IgD-negative memory B cell (primary cell): ENCODE measurements around the gene NUMB. TPM values are rescaled to one million over a fixed set of nuclear protein-coding genes. Genes with fewer than 3 reads are reported as not detected.

Experiments
- H3K27ac Mint-ChIP-seq, 3 donors: one replicate each; pipeline ENCODE4 v1.8.0; 2020 to 2022; ENCODE audit warnings: mild to moderate bottlenecking in 3 of 3, mixed read lengths in 3 of 3, moderate library complexity in 1 of 3
- H3K27me3 Mint-ChIP-seq: one replicate; pipeline ENCODE4 v1.8.0; 2021; ENCODE audit warnings: mixed read lengths
- H3K36me3 Mint-ChIP-seq: one replicate; pipeline ENCODE4 v1.8.0; 2020; ENCODE audit warnings: mild to moderate bottlenecking, mixed read lengths
- H3K4me1 Mint-ChIP-seq, 3 donors: one replicate each; pipeline ENCODE4 v1.8.0; 2020 to 2022; ENCODE audit warnings: mixed read lengths in 3 of 3, mild to moderate bottlenecking in 1 of 3
- H3K4me3 Mint-ChIP-seq, 4 donors: one replicate each; pipeline ENCODE4 v1.8.0; 2020 to 2022; ENCODE audit warnings: mild to moderate bottlenecking in 4 of 4, mixed read lengths in 4 of 4, moderate library complexity in 3 of 4
- H3K9me3 Mint-ChIP-seq, 3 donors: one replicate each; pipeline ENCODE4 v1.8.0; 2020 to 2021; ENCODE audit warnings: mixed read lengths in 3 of 3, mild to moderate bottlenecking in 1 of 3
- polyA plus RNA-seq: library from polyadenylated mRNA; unstranded; fragments of 300-500 nt; fragmentation: Illumina TruSeq; gene quantifications from one replicate; pipeline ENCODE4 v1.2.3, GENCODE V29; 2021

The NUMB gene
- polyA plus RNA-seq = 58.3 TPM

- Mint-ChIP-seq H3K4me3 (peak within 1 kb of the TSS; percentile 91 to 100 (median 98)), H3K27me3 (no peaks in the 10 kb centered on the region), H3K4me1 (peaks cover 26 to 43% (median 32%) of the 10 kb centered on the region in 3 donors), H3K9me3 (no peaks in the 10 kb centered on the region), H3K36me3 (peaks cover 4% of the 10 kb centered on the region), H3K27ac (peak within 1 kb of the TSS; percentile 63 to 97 (median 95))
These were observed at the start of gene NUMB for GRCh38 chr14:73458183-73458976. Gene NUMB, minus strand, starts transcription at chr14:73458546. Its CDS starts 102,795 bp downstream, at chr14:73355751.

DNA sequence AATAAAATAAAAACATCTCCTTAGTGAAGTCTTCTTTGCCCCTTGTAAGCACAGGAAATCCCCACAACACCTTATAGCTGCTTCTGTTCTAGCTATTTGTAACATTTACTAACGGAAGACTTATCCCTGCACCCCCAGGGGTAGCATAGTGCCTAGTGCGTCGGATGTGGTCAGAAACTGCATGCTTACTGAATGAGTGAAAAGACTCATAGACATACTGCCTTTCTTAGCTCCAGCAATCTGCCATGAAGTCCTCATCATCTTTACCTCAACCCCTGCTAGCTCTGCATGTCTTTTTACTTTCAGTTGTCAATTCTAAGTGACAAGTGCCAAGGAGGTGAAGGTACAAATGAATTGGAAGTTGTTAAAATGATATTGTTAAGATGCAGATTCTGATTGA lies 45.3 kb upstream of the NUMB start:
- H3K4me3 Mint-ChIP-seq = no peak overlapping the region
- H3K27me3 Mint-ChIP-seq = no peaks in the 10 kb centered on the region
- peaks cover 0 to 2% (median 0%) of the 10 kb centered on the region in 3 donors for H3K4me1 Mint-ChIP-seq
- no peaks in the 10 kb centered on the region for H3K9me3 Mint-ChIP-seq
- peak overlapping the region in 1 of 3 donors; percentile 28 for H3K27ac Mint-ChIP-seq
- H3K36me3 Mint-ChIP-seq = peaks cover 5% of the 10 kb centered on the region

DNA sequence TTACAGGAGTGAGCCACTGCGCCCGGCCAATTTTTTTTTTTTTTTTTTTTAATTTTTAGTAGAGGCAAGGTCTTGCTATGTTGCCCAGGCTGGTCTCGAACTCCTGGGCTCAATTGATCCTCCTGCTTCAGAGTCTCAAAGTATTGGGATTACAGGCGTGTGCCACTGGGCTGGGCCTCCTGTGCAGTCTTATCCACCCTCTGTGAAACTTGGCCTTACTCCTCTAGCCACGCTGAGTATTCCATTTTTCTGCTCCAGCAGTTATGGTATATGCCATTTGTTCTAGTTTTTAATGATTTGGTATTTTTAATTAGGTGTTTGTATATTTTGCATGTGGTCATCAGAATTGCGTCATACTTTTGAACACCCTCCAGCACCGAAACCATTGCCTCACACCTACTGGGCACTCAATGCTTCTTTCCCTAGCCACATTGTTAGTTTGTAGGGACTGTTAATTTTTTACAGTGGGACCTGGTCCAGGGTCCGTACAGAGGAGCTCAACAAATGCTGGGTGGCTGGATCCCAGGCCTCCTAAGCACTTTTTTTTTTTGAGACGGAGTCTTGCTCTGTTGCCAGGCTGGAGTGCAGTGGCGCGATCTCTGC lies 43.8 kb upstream of the NUMB start:
- Mint-ChIP-seq H3K4me1 (peaks cover 0 to 2% (median under 1%) of the 10 kb centered on the region in 3 donors), H3K27ac (peak overlapping the region in 1 of 3 donors; percentile 27), H3K27me3 (no peaks in the 10 kb centered on the region), H3K9me3 (no peaks in the 10 kb centered on the region), H3K4me3 (no peak overlapping the region), H3K36me3 (peaks cover 5% of the 10 kb centered on the region)

DNA sequence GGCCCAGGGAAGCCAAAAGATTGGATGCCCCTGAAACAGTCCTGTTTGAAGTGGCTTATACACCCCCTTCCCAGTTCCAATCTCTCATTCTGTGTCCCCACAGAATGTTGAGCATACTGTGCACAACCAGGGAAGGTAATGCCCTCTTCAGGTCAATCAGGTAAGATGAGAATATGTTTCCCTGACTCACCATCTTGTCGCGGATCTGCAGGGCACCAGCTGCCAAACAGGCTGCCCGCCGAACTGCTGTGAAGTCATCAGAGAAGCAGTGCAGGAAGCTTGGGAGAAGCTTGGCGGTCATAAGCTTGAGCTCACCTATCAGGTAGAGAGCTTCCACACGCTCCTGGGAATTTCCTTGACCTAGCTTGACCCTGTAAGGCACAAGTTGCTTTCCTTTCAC lies 42.0 kb upstream of the NUMB start:
- H3K36me3 Mint-ChIP-seq = peaks cover 3% of the 10 kb centered on the region
- no peaks in the 10 kb centered on the region for H3K9me3 Mint-ChIP-seq
- peaks cover 4 to 7% (median 7%) of the 10 kb centered on the region in 3 donors for H3K4me1 Mint-ChIP-seq
- H3K27me3 Mint-ChIP-seq = no peaks in the 10 kb centered on the region
- H3K4me3 Mint-ChIP-seq = no peak overlapping the region
- H3K27ac Mint-ChIP-seq = no peak overlapping the region

DNA sequence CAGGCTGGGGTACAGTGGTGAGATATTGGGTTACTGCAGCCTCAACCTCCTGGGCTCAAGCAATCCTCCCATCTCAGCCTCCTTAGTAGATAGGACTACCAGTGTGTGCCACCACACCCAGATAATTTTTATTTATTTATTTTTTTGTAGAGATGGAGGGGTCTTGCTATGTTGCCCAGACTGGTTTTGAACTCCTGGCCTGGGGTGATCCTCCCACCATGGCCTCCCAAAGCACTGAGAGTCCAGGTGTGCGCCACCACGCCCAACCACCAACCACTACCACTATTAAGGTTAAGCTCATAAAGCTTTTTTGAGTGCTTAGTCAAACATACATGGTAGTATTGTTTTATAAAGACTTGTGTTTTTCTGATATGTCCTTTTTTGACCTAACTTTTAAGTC lies 36.2 kb upstream of the NUMB start:
- H3K36me3 Mint-ChIP-seq = peaks cover under 1% of the 10 kb centered on the region
- H3K27me3 Mint-ChIP-seq = peaks cover 3% of the 10 kb centered on the region
- H3K27ac Mint-ChIP-seq = no peak overlapping the region
- peaks cover 27 to 31% (median 27%) of the 10 kb centered on the region in 3 donors for H3K4me1 Mint-ChIP-seq
- peak overlapping the region in 2 of 4 donors; percentile 12 to 26 for H3K4me3 Mint-ChIP-seq
- no peaks in the 10 kb centered on the region for H3K9me3 Mint-ChIP-seq

- H3K4me3 Mint-ChIP-seq = peak overlapping the region; percentile 79 to 92 (median 86)
- no peaks in the 10 kb centered on the region for H3K9me3 Mint-ChIP-seq
- no peak overlapping the region for H3K27ac Mint-ChIP-seq
- H3K36me3 Mint-ChIP-seq = peaks cover under 1% of the 10 kb centered on the region
- peaks cover 6% of the 10 kb centered on the region for H3K27me3 Mint-ChIP-seq
- peaks cover 28 to 36% (median 29%) of the 10 kb centered on the region in 3 donors for H3K4me1 Mint-ChIP-seq
These were observed 34.3 kb upstream of the NUMB start for GRCh38 chr14:73492670-73493069.

- Mint-ChIP-seq H3K36me3 (peaks cover 2% of the 10 kb centered on the region), H3K9me3 (no peaks in the 10 kb centered on the region), H3K27ac (peak overlapping the region in 2 of 3 donors; percentile 39 to 71), H3K4me3 (peak overlapping the region; percentile 79 to 92 (median 86)), H3K27me3 (peaks cover 6% of the 10 kb centered on the region), H3K4me1 (peaks cover 27 to 36% (median 29%) of the 10 kb centered on the region in 3 donors)
These were observed 33.8 kb upstream of the NUMB start for GRCh38 chr14:73492043-73492552.

- H3K36me3 Mint-ChIP-seq = peaks cover 5% of the 10 kb centered on the region
- H3K9me3 Mint-ChIP-seq = no peaks in the 10 kb centered on the region
- H3K4me3 Mint-ChIP-seq = peak overlapping the region; percentile 86 to 97 (median 93)
- H3K4me1 Mint-ChIP-seq = peaks cover 26 to 35% (median 29%) of the 10 kb centered on the region in 3 donors
- H3K27me3 Mint-ChIP-seq = peaks cover 6% of the 10 kb centered on the region
- H3K27ac Mint-ChIP-seq = peak overlapping the region in 2 of 3 donors; percentile 39 to 71
These were observed 33.1 kb upstream of the NUMB start for GRCh38 chr14:73491256-73492042.

GRCh38 chr14:73489481-73490175 lies 31.3 kb upstream of the NUMB start:
- H3K27me3 Mint-ChIP-seq = peaks cover 6% of the 10 kb centered on the region
- H3K4me1 Mint-ChIP-seq = peaks cover 21 to 24% (median 22%) of the 10 kb centered on the region in 3 donors
- H3K36me3 Mint-ChIP-seq = peaks cover 5% of the 10 kb centered on the region
- H3K27ac Mint-ChIP-seq = peak overlapping the region; percentile 31 to 68 (median 35)
- no peaks in the 10 kb centered on the region for H3K9me3 Mint-ChIP-seq
- peak overlapping the region; percentile 59 to 88 (median 68) for H3K4me3 Mint-ChIP-seq

- no peaks in the 10 kb centered on the region for H3K36me3 Mint-ChIP-seq
- H3K9me3 Mint-ChIP-seq = no peaks in the 10 kb centered on the region
- no peaks in the 10 kb centered on the region for H3K27me3 Mint-ChIP-seq
- peaks cover 0 to 2% (median 0%) of the 10 kb centered on the region in 3 donors for H3K4me1 Mint-ChIP-seq
- H3K27ac Mint-ChIP-seq = no peak overlapping the region
- no peak overlapping the region for H3K4me3 Mint-ChIP-seq
These were observed 20.3 kb upstream of the NUMB start for GRCh38 chr14:73478684-73479083.

DNA sequence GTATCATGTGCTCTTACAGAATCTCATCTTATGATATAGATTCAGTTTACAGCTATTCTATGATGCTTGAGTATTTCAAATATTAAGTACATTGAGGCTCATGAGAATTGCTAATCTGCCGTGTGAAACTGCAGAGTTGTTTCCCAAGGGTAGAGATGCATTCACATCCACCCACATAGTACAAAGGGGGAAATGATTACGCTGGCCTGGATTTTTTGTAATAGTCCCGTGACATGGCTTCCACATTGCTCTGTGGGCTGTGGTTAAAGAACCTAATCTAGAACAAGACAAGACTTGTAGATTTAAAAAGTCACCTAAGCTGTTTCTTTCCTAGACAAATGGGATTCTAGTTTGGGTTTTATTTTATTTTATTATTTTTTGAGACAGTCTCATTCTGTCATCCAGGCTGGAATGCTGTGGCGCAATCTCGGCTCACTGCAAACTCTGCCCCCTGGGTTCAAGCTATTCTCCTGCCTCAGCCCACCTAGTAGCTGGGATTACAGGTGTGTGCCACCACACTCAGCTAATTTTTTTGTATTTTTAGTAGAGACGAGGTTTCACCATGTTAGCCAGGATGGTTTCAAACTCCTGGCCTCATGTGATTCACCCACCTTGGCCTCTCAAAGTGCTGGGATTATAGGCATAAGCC lies 19.4 kb upstream of the NUMB start:
- H3K9me3 Mint-ChIP-seq = no peaks in the 10 kb centered on the region

GRCh38 chr14:73476451-73476931 lies 18.1 kb upstream of the NUMB start:
- Mint-ChIP-seq H3K36me3 (no peaks in the 10 kb centered on the region), H3K27me3 (no peaks in the 10 kb centered on the region), H3K4me1 (peaks cover 0 to 4% (median 3%) of the 10 kb centered on the region in 3 donors), H3K27ac (no peak overlapping the region), H3K9me3 (no peaks in the 10 kb centered on the region), H3K4me3 (no peak overlapping the region)

More for the DNA sequence above, 19.4 kb upstream of the NUMB start:
- no peak overlapping the region for H3K4me3 Mint-ChIP-seq
- no peaks in the 10 kb centered on the region for H3K36me3 Mint-ChIP-seq
- H3K4me1 Mint-ChIP-seq = peaks cover 0 to 2% (median 0%) of the 10 kb centered on the region in 3 donors
- no peak overlapping the region for H3K27ac Mint-ChIP-seq
- H3K27me3 Mint-ChIP-seq = no peaks in the 10 kb centered on the region

DNA sequence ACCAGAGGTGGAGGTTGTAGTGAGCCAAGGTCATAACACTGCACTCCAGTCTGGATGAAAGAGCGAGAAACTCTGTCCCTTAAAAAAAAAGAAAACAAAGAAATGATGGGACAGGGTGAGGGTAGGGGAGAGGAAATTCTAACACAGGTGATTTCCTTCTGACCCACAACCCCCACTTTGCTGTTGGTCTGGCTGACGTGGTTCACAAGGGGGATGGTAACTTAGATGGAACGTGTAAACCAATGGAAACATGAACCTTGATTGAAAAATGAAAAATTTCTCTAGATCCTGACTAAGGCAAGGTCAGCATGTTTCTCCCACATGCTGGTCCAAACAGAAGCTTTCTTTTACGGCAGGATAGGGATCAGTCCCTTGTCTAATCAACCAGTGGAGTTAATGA lies 16.6 kb upstream of the NUMB start:
- H3K27ac Mint-ChIP-seq = no peak overlapping the region
- no peaks in the 10 kb centered on the region for H3K27me3 Mint-ChIP-seq
- H3K4me3 Mint-ChIP-seq = no peak overlapping the region
- no peaks in the 10 kb centered on the region for H3K36me3 Mint-ChIP-seq
- peaks cover 0 to 4% (median 3%) of the 10 kb centered on the region in 3 donors for H3K4me1 Mint-ChIP-seq
- no peaks in the 10 kb centered on the region for H3K9me3 Mint-ChIP-seq
